Effector memory CD8-positive, alpha-beta T cell (primary cell): ENCODE measurements around the gene MT1B.

ENCODE experiments used
- ATAC-seq: fragments of 150-1000 bp; cut with Tn5 transposase; replicated peaks from 2 replicates; pipeline ENCODE4 v1.10.0; 2021; ENCODE audit warnings: mild to moderate bottlenecking, moderate library complexity
- DNase-seq, 3 experiments: peaks; one replicate each; pipeline ENCODE4 v3.0.0; 2021
- H3K27ac Mint-ChIP-seq, 2 donors: one replicate each; pipeline ENCODE4 v1.8.0; 2022; ENCODE audit warnings: mild to moderate bottlenecking in 2 of 2, mixed read lengths in 2 of 2, moderate library complexity in 2 of 2
- H3K27me3 Mint-ChIP-seq, 2 donors: one replicate each; pipeline ENCODE4 v1.8.0; 2022; ENCODE audit warnings: mixed read lengths in 2 of 2
- H3K36me3 Mint-ChIP-seq: one replicate; pipeline ENCODE4 v1.8.0; 2022; ENCODE audit warnings: mild to moderate bottlenecking, moderate library complexity, mixed read lengths; ENCODE audit not compliant: insufficient read depth
- H3K4me1 Mint-ChIP-seq, 2 donors: one replicate each; pipeline ENCODE4 v1.8.0; 2022; ENCODE audit warnings: low read depth in 2 of 2, mixed read lengths in 2 of 2
- H3K4me3 Mint-ChIP-seq, 2 donors: one replicate each; pipeline ENCODE4 v1.8.0; 2022; ENCODE audit warnings: mild to moderate bottlenecking in 2 of 2, mixed read lengths in 2 of 2, moderate library complexity in 2 of 2
- H3K9me3 Mint-ChIP-seq, 2 donors: one replicate each; pipeline ENCODE4 v1.8.0; 2022; ENCODE audit warnings: mixed read lengths in 2 of 2

Gene MT1B

DNA sequence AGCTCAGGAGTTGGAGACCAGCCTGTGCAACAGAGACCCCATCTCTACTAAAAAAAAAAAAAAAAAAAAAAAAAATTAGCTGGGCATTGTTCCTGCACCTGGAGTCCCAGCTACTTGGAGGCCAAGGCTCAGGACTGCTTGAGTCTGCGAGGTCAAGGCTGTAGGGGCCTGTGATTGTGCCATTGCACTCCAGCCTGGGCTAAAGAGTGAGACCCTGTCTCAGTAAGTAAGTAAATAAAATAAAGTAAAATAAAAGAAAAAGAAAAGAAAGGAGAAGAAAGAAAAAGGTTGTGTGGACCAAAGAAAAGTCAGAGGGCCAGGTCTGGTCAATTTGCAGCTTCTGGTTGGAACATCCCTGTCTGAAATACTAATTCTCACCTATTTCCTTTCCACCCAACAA, 48.9 kb downstream of the MT1B start:
- ATAC-seq (no peak), DNase-seq (no peak)
- H3K4me3 Mint-ChIP-seq = no peak overlapping the region
- H3K36me3 Mint-ChIP-seq = no peaks in the 10 kb centered on the region
- peaks cover 0 to 2% of the 10 kb centered on the region in 2 donors for H3K4me1 Mint-ChIP-seq
- no peaks in the 10 kb centered on the region for H3K9me3 Mint-ChIP-seq
- no peak overlapping the region for H3K27ac Mint-ChIP-seq
- no peaks in the 10 kb centered on the region for H3K27me3 Mint-ChIP-seq

DNA sequence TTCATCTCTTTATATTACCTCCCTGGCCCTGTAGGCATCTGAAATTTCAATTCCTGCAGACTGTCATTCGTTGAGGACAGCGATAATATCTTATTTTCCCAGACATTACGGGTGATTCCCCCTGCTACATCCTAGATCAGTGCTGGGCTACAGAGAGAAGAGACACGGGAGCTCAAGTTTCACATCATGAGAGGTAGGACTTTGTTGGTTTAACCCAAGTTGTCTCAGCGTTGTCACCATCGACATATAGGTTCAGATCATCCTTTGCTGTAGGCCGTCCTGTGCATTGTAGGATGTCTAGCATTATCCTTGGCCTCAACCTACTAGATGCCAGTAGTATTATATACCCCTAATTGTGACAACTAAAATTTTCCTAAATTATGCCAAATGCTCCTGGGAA, 49.8 kb downstream of the MT1B start:
- H3K27ac Mint-ChIP-seq = no peak overlapping the region
- ATAC-seq = no peak
- DNase-seq = no peak
- H3K27me3 Mint-ChIP-seq = no peaks in the 10 kb centered on the region
- H3K4me3 Mint-ChIP-seq = no peak overlapping the region
- H3K36me3 Mint-ChIP-seq = peaks cover 4% of the 10 kb centered on the region
- no peaks in the 10 kb centered on the region for H3K9me3 Mint-ChIP-seq
- H3K4me1 Mint-ChIP-seq = peaks cover 0 to 2% of the 10 kb centered on the region in 2 donors
